IMR-90 (cell line): ENCODE data around the gene LIX1. TPM values are rescaled to one million over a fixed set of nuclear protein-coding genes. Genes with fewer than 3 reads are reported as not detected.

ENCODE experiments used
- ATAC-seq: fragments of 200-7000 bp; cut with Tn5 transposase; 2 replicates; pipeline ENCODE4 v1.9.1; 2020; ENCODE audit warnings: low read depth, mild to moderate bottlenecking, moderate library complexity
- BruUV-seq: library from RNA; stranded (reverse); fragments of 400-500 nt; replicated peaks from 2 replicates; lab custom pipeline; 2021; lab: Mats Ljungman, UMichigan
- CTCF ChIA-PET: fragments of 300-600 bp; formaldehyde crosslinking; extraction: SDS; loops from one replicate; lab custom pipeline; 2021; ENCODE audit warnings: antibody characterized with exemption; lab: Yijun Ruan, JAX
- POLR2A ChIA-PET: fragments of 300-600 bp; sonication (Branson Sonifier 250); formaldehyde crosslinking; loops from one replicate; lab custom pipeline; 2022; ENCODE audit warnings: antibody characterized with exemption; ENCODE audit not compliant: unreplicated experiment; lab: Charles Lee
- DNase-seq: peaks from one replicate; pipeline ENCODE4 v3.0.0; 2013
- H2AFZ ChIP-seq: replicated peaks from 2 replicates; pipeline ENCODE3; 2013; ENCODE audit warnings: low read length, mild to moderate bottlenecking; ENCODE audit not compliant: poor library complexity
- H2AK5ac ChIP-seq: 2 replicates; pipeline ENCODE4 v1.6.1; 2013; ENCODE audit warnings: low read depth, low read length, inconsistent platforms
- H2AK9ac ChIP-seq: replicated peaks from 2 replicates; pipeline ENCODE3; 2013; ENCODE audit warnings: mild to moderate bottlenecking, low read depth, low read length, moderate library complexity; ENCODE audit not compliant: poor library complexity
- H2BK120ac ChIP-seq: 2 replicates; pipeline ENCODE4 v1.6.1; 2013; ENCODE audit warnings: low read depth, low read length, inconsistent platforms
- H2BK15ac ChIP-seq: 3 replicates; pipeline ENCODE4 v1.6.1; 2013; ENCODE audit warnings: low read depth, low read length, inconsistent platforms
- H2BK20ac ChIP-seq: 2 replicates; pipeline ENCODE4 v1.6.1; 2013; ENCODE audit warnings: low read depth, mild to moderate bottlenecking, inconsistent platforms, low read length, moderate library complexity
- H2BK5ac ChIP-seq: 2 replicates; pipeline ENCODE4 v1.6.1; 2013; ENCODE audit warnings: mild to moderate bottlenecking, low read depth, low read length, inconsistent platforms; ENCODE audit not compliant: poor library complexity, severe bottlenecking
- H3K14ac ChIP-seq: replicated peaks from 2 replicates; pipeline ENCODE4 v1.6.1; 2013; ENCODE audit warnings: low read depth, low read length, inconsistent platforms
- H3K18ac ChIP-seq: 2 replicates; pipeline ENCODE4 v1.6.1; 2013; ENCODE audit warnings: low read depth, low read length, control low read depth
- H3K23ac ChIP-seq: 2 replicates; pipeline ENCODE4 v1.6.1; 2013; ENCODE audit warnings: low read depth, low read length, inconsistent platforms
- H3K27ac ChIP-seq: 2 replicates; pipeline ENCODE4 v1.5.1; 2013; ENCODE audit warnings: mild to moderate bottlenecking, control low read depth, low read length; ENCODE audit not compliant: insufficient read depth
- H3K27me3 ChIP-seq: 2 replicates; pipeline ENCODE4 v1.6.1; 2013; ENCODE audit warnings: low read length; ENCODE audit not compliant: control insufficient read depth, insufficient read depth
- H3K36me3 ChIP-seq: 2 replicates; pipeline ENCODE4 v1.6.1; 2013; ENCODE audit warnings: low read length, mixed read lengths; ENCODE audit not compliant: control insufficient read depth, insufficient read depth
- H3K4ac ChIP-seq: 2 replicates; pipeline ENCODE4 v1.6.1; 2013; ENCODE audit warnings: low read depth, low read length, inconsistent platforms
- H3K4me1 ChIP-seq: 2 replicates; pipeline ENCODE4 v1.6.1; 2013; ENCODE audit warnings: low read length, mixed read lengths; ENCODE audit not compliant: control insufficient read depth, insufficient read depth
- H3K4me2 ChIP-seq: 2 replicates; pipeline ENCODE4 v1.6.1; 2013; ENCODE audit warnings: low read depth, mild to moderate bottlenecking, control low read depth, low read length, moderate library complexity
- H3K4me3 ChIP-seq: 2 replicates; pipeline ENCODE4 v1.5.1; 2013; ENCODE audit warnings: low read depth, mild to moderate bottlenecking, control low read depth, low read length, moderate library complexity; ENCODE audit not compliant: insufficient read depth
- H3K56ac ChIP-seq: 2 replicates; pipeline ENCODE4 v1.6.1; 2013; ENCODE audit warnings: low read length, inconsistent platforms; ENCODE audit not compliant: insufficient read depth; ENCODE audit errors: extremely low read depth
- H3K79me1 ChIP-seq, 2 experiments: 2 replicates each; pipeline ENCODE4 v1.6.1; 2013; ENCODE audit warnings: low read length in 2 of 2, inconsistent platforms in 1 of 2, low read depth in 1 of 2
- H3K9ac ChIP-seq: 2 replicates; pipeline ENCODE4 v1.6.1; 2013; ENCODE audit warnings: low read depth, low read length, control low read depth
- H3K9me1 ChIP-seq: 2 replicates; pipeline ENCODE4 v1.6.1; 2013; ENCODE audit warnings: low read length, inconsistent platforms; ENCODE audit not compliant: insufficient read depth
- H3K9me3 ChIP-seq: 2 replicates; pipeline ENCODE4 v1.6.1; 2013; ENCODE audit warnings: low read length; ENCODE audit not compliant: control insufficient read depth, insufficient read depth
- H4K20me1 ChIP-seq: 2 replicates; pipeline ENCODE4 v1.6.1; 2013; ENCODE audit warnings: low read length, inconsistent platforms; ENCODE audit not compliant: insufficient read depth
- H4K5ac ChIP-seq: 2 replicates; pipeline ENCODE4 v1.6.1; 2013; ENCODE audit warnings: mild to moderate bottlenecking, low read depth, low read length, control low read depth
- H4K8ac ChIP-seq, 2 experiments: 2 replicates each; pipeline ENCODE4 v1.6.1; 2013; ENCODE audit warnings: low read depth in 2 of 2, low read length in 2 of 2, control low read depth in 1 of 2, inconsistent platforms in 1 of 2
- H4K91ac ChIP-seq: 2 replicates; pipeline ENCODE4 v1.6.1; 2013; ENCODE audit warnings: low read depth, low read length, inconsistent platforms; ENCODE audit not compliant: insufficient read depth
- CHD1 ChIP-seq: IDR thresholded peaks from 2 replicates; pipeline ENCODE4 v1.6.1; 2012; ENCODE audit warnings: low read depth, low read length, improper control_type of control experiment
- CTCF ChIP-seq: conservative IDR thresholded peaks from 2 replicates; pipeline ENCODE4 v1.5.1; 2012; ENCODE audit warnings: mild to moderate bottlenecking, low read depth, low read length, improper control_type of control experiment
- MAFK ChIP-seq: IDR thresholded peaks from 2 replicates; pipeline ENCODE4 v1.6.1; 2012; ENCODE audit warnings: low read depth, low read length, improper control_type of control experiment
- POLR2A ChIP-seq: IDR thresholded peaks from 2 replicates; pipeline ENCODE4 v1.6.1; 2012; ENCODE audit warnings: mild to moderate bottlenecking, low read depth, low read length
- RCOR1 ChIP-seq: IDR thresholded peaks from 2 replicates; pipeline ENCODE4 v1.6.1; 2012; ENCODE audit warnings: mild to moderate bottlenecking, low read length, improper control_type of control experiment; ENCODE audit not compliant: insufficient replicate concordance
- RFX5 ChIP-seq: IDR thresholded peaks from 2 replicates; pipeline ENCODE4 v1.8.0; 2012; ENCODE audit warnings: low read depth, mild to moderate bottlenecking, low read length, moderate library complexity
- WGBS, 2 experiments: methylation state at CpG; one replicate each; pipeline versions ENCODE4 v1.1.5 to v1.1.7; 2013; ENCODE audit warnings: missing lambda C conversion rate in 2 of 2; ENCODE audit not compliant: insufficient read length in 1 of 2; ENCODE audit errors: extremely low coverage in 2 of 2; 5-methylcytosine and 5-hydroxymethylcytosine counted together
- dilution Hi-C: fragments of 300-500 bp; cut with HindIII; formaldehyde crosslinking; loops from one replicate; pipeline ENCODE4 v1.14.3; 2018; ENCODE audit warnings: low sequenced_read_pairs; ENCODE audit not compliant: unreplicated experiment
- in situ Hi-C: fragments of 300-500 bp; cut with MboI; formaldehyde crosslinking; loops from 3 replicates; pipeline ENCODE4 v1.14.3; 2019; ENCODE audit warnings: low sequenced_read_pairs, inconsistent platforms, mixed read lengths
- intact Hi-C: fragments of 100-400 bp; cut with micrococcal nuclease; formaldehyde crosslinking; loops from 2 replicates; pipeline ENCODE4 v1.10.0; 2022
- polyA plus RNA-seq, 3 experiments: library from polyadenylated mRNA; depleted of rRNA; stranded (reverse); fragments of >200 nt; gene quantifications; 2 replicates each; pipeline ENCODE4 v1.2.3, GENCODE V29; 2012; ENCODE audit warnings: low replicate concordance in 1 of 3
- total RNA-seq: library from RNA; depleted of rRNA; stranded (reverse); fragments of >200 nt; gene quantifications from 2 replicates; pipeline ENCODE4 v1.2.3, GENCODE V29; 2012

Gene LIX1
- total and polyA plus RNA-seq, 2 of the 4 experiments (the other 2 are of a cell fraction) = not detected

GRCh38 chr5:97074859-97075489, 67.4 kb downstream of the LIX1 start:
- H2BK20ac ChIP-seq = no peak overlapping the region
- H3K27me3 ChIP-seq = no peaks in the 10 kb centered on the region
- ATAC-seq (no peak), DNase-seq (no peak)
- H2AK5ac ChIP-seq = no peak overlapping the region
- H2AK9ac ChIP-seq = no peak overlapping the region
- H3K4me3 ChIP-seq = no peak overlapping the region
- ChIA-PET POLR2A (no interaction called here), CTCF (no interaction called here)
- H3K4me2 ChIP-seq = no peak overlapping the region
- BruUV-seq = no TSS peak
- no peak overlapping the region for H3K4ac ChIP-seq
- no peak overlapping the region for H2BK5ac ChIP-seq
- H2AFZ ChIP-seq = no peak overlapping the region
- no peak for TF ChIP-seq CHD1
- TF ChIP-seq MAFK = no peak
- no peak for TF ChIP-seq RCOR1
- no peak for TF ChIP-seq CTCF
- no peak for TF ChIP-seq POLR2A
- TF ChIP-seq RFX5 = no peak
- dilution Hi-C loops (no loop called here), intact Hi-C loops (no loop called here), in situ Hi-C loops (no loop called here)
- H3K79me1 ChIP-seq = no peaks in the 10 kb centered on the region
- no peak overlapping the region for H4K8ac ChIP-seq
- H3K18ac ChIP-seq = no peak overlapping the region
- no peak overlapping the region for H3K23ac ChIP-seq
- no peak overlapping the region for H4K91ac ChIP-seq
- no peak overlapping the region for H3K56ac ChIP-seq
- no peak overlapping the region for H2BK15ac ChIP-seq
- H3K36me3 ChIP-seq = no peaks in the 10 kb centered on the region
- H3K4me1 ChIP-seq = no peaks in the 10 kb centered on the region
- H3K9me3 ChIP-seq = no peaks in the 10 kb centered on the region
- no CpG with 5 or more reads among the region's 4 CpGs for WGBS, 2 experiments
- H3K9me1 ChIP-seq = no peaks in the 10 kb centered on the region
- no peak overlapping the region for H4K5ac ChIP-seq
- no peak overlapping the region for H3K9ac ChIP-seq
- no peak overlapping the region for H3K14ac ChIP-seq
- H3K27ac ChIP-seq = no peak overlapping the region
- H4K20me1 ChIP-seq = no peaks in the 10 kb centered on the region
- no peak overlapping the region for H2BK120ac ChIP-seq
